HG03457 (cell line): ENCODE data around the gene GPD2.

Experiments used
- ATAC-seq: cut with Tn5 transposase; IDR thresholded peaks from one replicate; pipeline ENCODE4 v1.9.1; 2021; ENCODE audit warnings: moderate number of reproducible peaks; ENCODE audit not compliant: unreplicated experiment

Gene GPD2

GRCh38 chr2:156435718-156436496 is at the start of gene GPD2:
Gene GPD2 (plus strand): TSS chr2:156436379. CDS start chr2:156476106, 39,727 bp downstream.
- peak; percentile 52 for ATAC-seq

- ATAC-seq = no peak
Measured at GRCh38 chr2:156394033-156394741, 42.0 kb upstream of the GPD2 start.

- peak; percentile 24 for ATAC-seq
Measured at GRCh38 chr2:156396126-156396525, 40.1 kb upstream of the GPD2 start.

- ATAC-seq = no peak
Measured at GRCh38 chr2:156397229-156397628, 39.0 kb upstream of the GPD2 start.

GRCh38 chr2:156398176-156398575 is 38.0 kb upstream of the GPD2 start:
- no peak for ATAC-seq

GRCh38 chr2:156399224-156399949 is 36.8 kb upstream of the GPD2 start:
- no peak for ATAC-seq

- ATAC-seq = peak; percentile 27
Measured at GRCh38 chr2:156399950-156400705, 36.1 kb upstream of the GPD2 start.

- peak; percentile 64 for ATAC-seq
Measured at GRCh38 chr2:156400706-156401678, 35.2 kb upstream of the GPD2 start.

GRCh38 chr2:156401861-156402260 is 34.3 kb upstream of the GPD2 start:
- ATAC-seq = no peak

- no peak for ATAC-seq
Measured at GRCh38 chr2:156405586-156405985, 30.6 kb upstream of the GPD2 start.

GRCh38 chr2:156411835-156412234 is 24.3 kb upstream of the GPD2 start:
- no peak for ATAC-seq

- ATAC-seq = no peak
Measured at GRCh38 chr2:156421851-156422250, 14.3 kb upstream of the GPD2 start.

GRCh38 chr2:156423674-156424282 is 12.4 kb upstream of the GPD2 start:
- no peak for ATAC-seq

- no peak for ATAC-seq
Measured at GRCh38 chr2:156427074-156427473, 9.1 kb upstream of the GPD2 start.

- ATAC-seq = no peak
Measured at GRCh38 chr2:156429211-156429610, 7.0 kb upstream of the GPD2 start.

GRCh38 chr2:156430236-156430979 is 5.8 kb upstream of the GPD2 start:
- ATAC-seq = no peak

GRCh38 chr2:156430980-156431358 is 5.2 kb upstream of the GPD2 start:
- ATAC-seq = peak; percentile 70

GRCh38 chr2:156434461-156435291 is 1.5 kb upstream of the GPD2 start:
- no peak for ATAC-seq
